ENCODE results near the gene HS3ST3A1. TPM values are rescaled to one million over a fixed set of nuclear protein-coding genes. Genes with fewer than 3 reads are reported as not detected.
"Not testable (repeated sequence)": the region's sequence is repeated elsewhere in the genome, so short reads cannot be mapped to it uniquely, and the experiment has no call there.

Gene HS3ST3A1
- total RNA-seq, 1 donor from 2014 or later, result 0.39 TPM

DNA sequence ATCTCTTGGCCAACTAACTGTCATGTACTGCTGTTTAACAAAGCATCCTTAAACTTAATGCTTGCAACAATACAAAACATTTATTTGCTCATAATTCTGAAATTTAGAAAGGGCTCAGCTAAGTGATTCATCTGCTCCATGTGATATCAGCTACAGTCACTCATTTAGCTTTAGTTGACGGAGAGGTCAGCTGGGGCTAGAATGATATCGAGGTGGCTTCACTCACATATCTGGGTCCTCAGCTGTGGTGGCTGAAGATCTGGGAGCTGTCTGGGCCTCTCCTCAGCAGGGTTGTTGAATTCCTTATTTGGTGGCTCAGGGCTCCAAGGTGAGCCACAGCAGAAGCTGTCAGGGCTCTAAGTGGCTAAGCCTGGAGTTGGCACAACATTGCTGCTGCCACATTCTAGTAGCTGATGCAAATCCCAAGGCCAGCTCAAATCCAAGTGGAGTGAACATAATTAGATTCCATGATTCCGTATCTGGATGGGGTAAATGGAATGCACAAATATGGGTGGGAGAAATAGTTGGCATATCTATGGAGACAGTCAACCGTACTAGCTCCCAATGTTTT, 62.8 kb downstream of the HS3ST3A1 start:
- DNase-seq (ENCODE audit: low read depth in 2 of 2), result no peak

DNA sequence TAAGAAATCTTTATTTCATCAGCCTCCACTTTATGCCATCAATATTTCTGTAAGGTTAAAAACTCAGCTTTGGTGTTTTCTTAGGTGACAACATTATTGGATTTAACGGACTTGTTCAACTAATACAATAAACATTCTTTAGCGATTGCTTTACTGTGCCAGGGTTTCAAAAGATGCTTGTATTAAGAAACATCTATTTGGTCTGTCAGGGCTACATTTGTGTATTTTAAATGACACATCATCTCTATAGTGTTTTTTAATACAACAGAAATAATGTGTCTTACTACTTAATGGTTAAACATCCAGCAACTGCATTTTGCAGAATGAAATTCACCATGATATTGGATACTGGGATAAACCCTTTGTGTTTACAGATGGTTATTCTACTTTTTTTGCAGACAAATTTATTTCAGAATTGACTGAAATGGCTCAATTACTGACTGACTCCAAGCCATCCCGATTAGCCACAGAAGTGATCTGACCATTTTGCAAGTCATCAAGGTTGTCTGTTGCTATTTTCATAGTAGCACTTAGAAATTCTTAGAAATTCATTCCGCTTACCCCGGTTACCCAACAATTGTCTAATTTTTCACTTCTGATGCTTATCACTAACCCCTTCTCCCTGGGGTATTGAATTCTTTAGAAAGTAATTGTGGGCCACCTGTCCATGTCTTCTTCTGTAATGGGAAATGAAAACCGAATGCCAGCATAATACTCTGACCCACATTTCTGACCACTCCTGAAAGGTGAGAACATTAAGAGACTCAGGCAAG, 63.7 kb downstream of the HS3ST3A1 start:
- no peak for DNase-seq (ENCODE audit: low read depth in 2 of 2)

DNA sequence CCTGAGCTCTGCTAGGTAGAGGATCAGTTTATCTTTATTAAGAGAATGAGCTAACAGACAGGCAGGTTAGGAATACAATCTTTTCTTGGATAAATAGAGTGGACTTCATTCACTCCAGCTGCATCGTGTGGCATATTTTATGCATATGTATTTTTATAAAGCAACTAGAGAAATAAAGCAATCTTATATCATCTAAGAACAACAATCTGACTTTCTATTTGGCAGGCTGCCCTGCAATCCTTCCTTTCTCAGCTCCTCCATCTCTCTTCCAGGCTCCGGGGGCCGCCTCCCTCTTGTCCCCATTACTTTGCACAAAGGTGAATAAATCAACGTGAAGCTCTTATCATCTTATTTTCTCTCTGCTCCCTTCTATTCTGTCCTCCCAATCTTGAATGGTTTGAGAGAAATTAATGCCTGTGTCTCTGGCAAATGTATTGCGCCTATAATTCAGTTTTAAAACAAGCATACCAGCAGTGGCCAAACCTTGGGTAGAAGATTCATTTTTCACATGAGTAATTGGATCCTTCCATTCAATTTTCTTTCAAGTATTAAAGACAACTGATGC, 64.5 kb downstream of the HS3ST3A1 start:
- no peak for DNase-seq (ENCODE audit: low read depth in 2 of 2)

- no peak for DNase-seq (ENCODE audit: low read depth in 2 of 2)
Observed at GRCh38 chr17:13534946-13535345, 66.8 kb downstream of the HS3ST3A1 start.

DNA sequence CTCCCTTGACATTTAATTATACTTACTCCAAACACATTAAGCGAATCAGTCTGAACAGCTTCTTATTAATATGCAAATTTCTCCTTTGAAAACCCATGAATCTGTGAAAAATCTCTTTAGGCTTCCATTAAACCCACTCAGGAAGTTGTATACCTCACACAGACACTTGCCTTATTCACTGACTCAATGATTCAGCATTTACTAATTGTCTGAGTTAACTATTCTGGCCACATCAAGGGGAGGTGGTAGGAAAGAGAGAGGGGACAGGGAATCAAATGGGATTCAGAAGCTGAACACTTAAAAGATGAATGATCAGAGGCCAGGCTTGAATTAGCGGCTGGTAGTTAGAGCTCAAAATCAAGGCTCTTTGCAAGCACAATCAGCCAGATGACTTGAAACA, 70.0 kb downstream of the HS3ST3A1 start:
- no peak for DNase-seq (ENCODE audit: low read depth in 2 of 2)

DNA sequence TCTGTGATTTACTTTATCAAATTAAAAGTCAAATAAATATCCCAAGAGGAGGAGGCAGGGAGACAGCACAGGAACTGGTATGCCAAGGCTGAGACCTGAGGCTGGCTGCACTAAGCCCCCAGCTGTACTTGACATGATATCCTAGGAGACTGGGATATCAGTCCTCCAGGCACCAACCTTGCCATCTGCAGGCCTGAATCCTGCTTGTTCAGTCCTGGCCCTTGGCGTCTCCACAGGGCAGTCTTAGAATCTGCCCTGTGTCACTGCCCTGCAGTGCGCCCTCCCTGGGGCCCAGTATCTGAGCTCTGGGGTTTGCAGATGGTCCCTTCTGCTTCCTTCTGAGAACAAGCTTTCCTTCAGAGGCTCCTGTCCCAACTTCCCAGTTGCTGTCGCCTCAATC, 75.9 kb downstream of the HS3ST3A1 start:
- no peak for DNase-seq (ENCODE audit: low read depth in 2 of 2)

GRCh38 chr17:13523164-13523563, 78.6 kb downstream of the HS3ST3A1 start:
- no peak for DNase-seq (ENCODE audit: low read depth in 2 of 2)

GRCh38 chr17:13522749-13523148, 79.0 kb downstream of the HS3ST3A1 start:
- no peak for DNase-seq (ENCODE audit: low read depth in 2 of 2)

- no peak for DNase-seq (ENCODE audit: low read depth in 2 of 2)
Observed at GRCh38 chr17:13521784-13522183, 79.9 kb downstream of the HS3ST3A1 start.

- no peak for DNase-seq (ENCODE audit: low read depth in 2 of 2)
Observed at GRCh38 chr17:13520899-13521572, 80.7 kb downstream of the HS3ST3A1 start.

- no peak for DNase-seq (ENCODE audit: low read depth in 2 of 2)
Observed at GRCh38 chr17:13518261-13519000, 83.3 kb downstream of the HS3ST3A1 start.

- no peak for DNase-seq (ENCODE audit: low read depth in 2 of 2)
Observed at GRCh38 chr17:13513039-13513405, 88.7 kb downstream of the HS3ST3A1 start.

DNA sequence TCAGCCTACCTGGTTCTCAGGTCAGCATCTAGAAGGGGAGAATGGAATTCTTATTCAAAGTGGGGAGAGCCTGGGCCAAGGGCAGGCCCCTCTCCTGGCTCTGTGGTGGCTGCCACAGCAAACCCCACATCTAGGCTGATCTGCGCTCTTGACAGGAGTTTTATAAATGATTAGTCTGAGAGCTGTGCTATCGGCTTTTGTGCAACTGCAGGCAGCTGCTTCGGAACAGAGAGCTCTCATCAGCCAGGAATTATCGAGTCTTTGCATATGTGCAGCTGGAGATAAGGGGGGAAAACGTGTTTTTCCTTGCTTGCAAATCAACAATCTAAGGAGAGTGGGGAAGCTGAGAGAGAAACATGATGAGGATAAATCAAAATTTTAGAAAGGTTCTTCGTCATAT, 91.7 kb downstream of the HS3ST3A1 start:
- no peak for DNase-seq (ENCODE audit: low read depth in 2 of 2)

- DNase-seq (ENCODE audit: low read depth in 2 of 2), result no peak
Observed at GRCh38 chr17:13509527-13509926, 92.2 kb downstream of the HS3ST3A1 start.

DNA sequence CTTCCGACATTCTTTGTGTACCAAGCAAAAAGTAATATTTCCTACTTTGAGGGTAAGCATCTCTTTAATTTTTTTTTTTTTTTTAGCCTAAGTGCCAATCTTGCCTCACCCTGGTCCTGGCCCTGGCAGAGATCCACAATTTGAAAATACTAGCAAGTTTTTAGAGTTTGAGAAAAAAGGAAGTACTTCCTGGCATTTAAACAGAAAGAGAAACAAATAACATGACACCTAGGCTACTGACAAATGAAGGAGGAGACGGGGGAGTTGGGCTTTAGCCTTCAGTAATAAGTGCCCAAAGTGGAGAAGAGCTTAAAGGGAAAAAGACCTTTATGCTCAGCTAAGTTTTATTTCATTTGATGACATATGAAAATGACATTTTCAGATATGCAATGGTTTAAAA, 92.8 kb downstream of the HS3ST3A1 start:
- DNase-seq (ENCODE audit: low read depth in 2 of 2), result no peak

GRCh38 chr17:13503526-13503925, 98.2 kb downstream of the HS3ST3A1 start:
- no peak for DNase-seq (ENCODE audit: low read depth in 2 of 2)

GRCh38 chr17:13502263-13502662, 99.5 kb downstream of the HS3ST3A1 start:
- DNase-seq (ENCODE audit: low read depth in 2 of 2), result no peak

- no peak for DNase-seq (ENCODE audit: low read depth in 2 of 2)
Observed at GRCh38 chr17:13500947-13501346, 100.8 kb downstream of the HS3ST3A1 start.

GRCh38 chr17:13498184-13498583, 103.5 kb downstream of the HS3ST3A1 start:
- DNase-seq (ENCODE audit: low read depth in 2 of 2), result no peak

DNA sequence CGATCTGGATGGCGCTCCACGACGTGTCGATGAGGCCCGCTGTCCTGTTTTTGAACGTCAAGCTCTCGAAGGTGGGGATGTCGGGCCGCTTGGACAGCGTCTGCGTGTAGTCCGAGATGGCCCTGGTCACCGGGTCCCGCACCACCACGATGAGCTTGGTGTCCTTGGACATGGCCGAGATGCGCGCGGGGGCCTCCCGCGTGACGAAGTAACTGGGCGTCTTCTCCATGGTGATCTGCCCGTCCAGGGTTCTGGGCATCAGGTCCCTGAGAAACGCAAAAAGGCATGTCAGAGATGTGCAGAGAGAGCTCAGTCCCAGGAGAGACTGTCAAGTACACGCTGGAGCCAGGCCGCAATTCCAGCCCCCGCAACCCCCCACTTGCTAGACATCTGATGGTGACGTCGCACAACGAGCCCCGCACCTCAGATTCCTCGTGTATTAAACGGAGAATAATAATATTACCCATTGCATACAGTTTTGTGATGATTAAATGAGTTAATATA, 105.1 kb downstream of the HS3ST3A1 start:
- DNase-seq (ENCODE audit: low read depth in 2 of 2), result not testable (repeated sequence)

DNA sequence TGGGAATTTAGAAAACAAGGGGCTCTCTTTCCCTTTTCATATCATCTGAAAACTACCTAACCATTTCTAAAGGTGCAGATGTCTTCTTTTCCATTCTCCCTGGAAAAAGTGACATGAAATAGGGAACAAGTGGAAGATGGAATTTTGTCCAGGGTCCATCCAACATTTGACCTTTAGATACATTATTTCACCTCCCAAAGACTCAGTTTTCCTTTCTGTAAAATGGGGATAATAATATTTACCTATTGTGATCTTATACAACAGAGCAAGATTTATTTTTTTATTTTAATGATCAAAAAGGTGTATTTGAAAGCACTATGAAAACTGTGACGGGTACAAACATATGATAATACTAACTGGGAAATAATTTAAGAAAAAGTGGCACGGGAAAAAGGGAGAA, 106.3 kb downstream of the HS3ST3A1 start:
- no peak for DNase-seq (ENCODE audit: low read depth in 2 of 2)

DNA sequence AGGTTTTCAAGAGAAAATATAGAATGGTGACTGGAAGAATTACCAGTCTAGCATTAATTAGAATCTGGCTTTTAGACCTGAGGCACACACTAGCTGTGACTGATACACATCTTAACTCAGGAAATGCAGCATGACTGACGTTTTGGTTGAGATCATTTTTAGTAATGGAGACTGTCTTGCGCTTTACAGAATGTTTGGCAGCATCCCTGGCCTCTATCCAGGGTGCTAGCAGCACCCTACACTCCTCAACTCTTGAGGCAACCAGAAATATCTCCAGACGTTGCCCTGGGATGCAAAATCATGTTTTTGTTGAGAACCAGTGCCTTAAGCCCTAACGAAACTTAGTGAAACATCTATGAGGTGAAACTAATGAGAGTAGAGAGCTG, 109.0 kb downstream of the HS3ST3A1 start:
- no peak for DNase-seq (ENCODE audit: low read depth in 2 of 2)

All from dermis microvascular lymphatic vessel endothelial cell (primary cell).